NB4 (cell line): ENCODE measurements around the gene CD93.

Source experiments
- POLR2A ChIP-seq: IDR thresholded peaks from 2 replicates; pipeline ENCODE4 v1.6.1; 2011; ENCODE audit warnings: mild to moderate bottlenecking; ENCODE audit not compliant: insufficient read length; ENCODE audit errors: extremely low read depth
- TF ChIP-seq, protein P1 (sequence below): IDR thresholded peaks from one replicate; pipeline ENCODE4 v1.5.1; 2012; ENCODE audit warnings: low read depth, low read length
- TF ChIP-seq, protein P2 (sequence below): IDR thresholded peaks from 2 replicates; pipeline ENCODE4 v1.6.1; 2011; ENCODE audit warnings: low read depth, low read length

DNA sequence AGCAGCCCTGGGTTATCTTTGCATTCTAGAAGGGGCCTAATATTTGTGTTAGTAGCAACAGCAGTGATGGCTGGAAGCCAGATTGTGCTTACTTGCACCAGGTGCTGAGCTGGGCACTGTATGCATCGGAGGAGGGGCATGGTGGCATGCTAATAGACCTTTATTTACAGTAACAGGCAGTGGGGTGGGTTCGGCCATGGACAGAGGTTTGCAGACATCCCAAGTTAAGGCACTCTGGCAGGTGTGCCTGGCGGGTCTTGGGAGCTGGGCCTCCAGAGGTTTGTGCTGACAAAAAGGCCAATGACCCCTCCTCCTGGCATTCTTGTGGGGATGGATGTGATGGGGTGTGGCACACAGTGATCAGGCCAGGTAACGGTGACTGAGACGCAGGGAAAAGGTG lies 39.0 kb upstream of the CD93 start:
- TF ChIP-seq, protein P1, sequence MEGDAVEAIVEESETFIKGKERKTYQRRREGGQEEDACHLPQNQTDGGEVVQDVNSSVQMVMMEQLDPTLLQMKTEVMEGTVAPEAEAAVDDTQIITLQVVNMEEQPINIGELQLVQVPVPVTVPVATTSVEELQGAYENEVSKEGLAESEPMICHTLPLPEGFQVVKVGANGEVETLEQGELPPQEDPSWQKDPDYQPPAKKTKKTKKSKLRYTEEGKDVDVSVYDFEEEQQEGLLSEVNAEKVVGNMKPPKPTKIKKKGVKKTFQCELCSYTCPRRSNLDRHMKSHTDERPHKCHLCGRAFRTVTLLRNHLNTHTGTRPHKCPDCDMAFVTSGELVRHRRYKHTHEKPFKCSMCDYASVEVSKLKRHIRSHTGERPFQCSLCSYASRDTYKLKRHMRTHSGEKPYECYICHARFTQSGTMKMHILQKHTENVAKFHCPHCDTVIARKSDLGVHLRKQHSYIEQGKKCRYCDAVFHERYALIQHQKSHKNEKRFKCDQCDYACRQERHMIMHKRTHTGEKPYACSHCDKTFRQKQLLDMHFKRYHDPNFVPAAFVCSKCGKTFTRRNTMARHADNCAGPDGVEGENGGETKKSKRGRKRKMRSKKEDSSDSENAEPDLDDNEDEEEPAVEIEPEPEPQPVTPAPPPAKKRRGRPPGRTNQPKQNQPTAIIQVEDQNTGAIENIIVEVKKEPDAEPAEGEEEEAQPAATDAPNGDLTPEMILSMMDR = no peak
- no peak for TF ChIP-seq POLR2A
- TF ChIP-seq, protein P2, sequence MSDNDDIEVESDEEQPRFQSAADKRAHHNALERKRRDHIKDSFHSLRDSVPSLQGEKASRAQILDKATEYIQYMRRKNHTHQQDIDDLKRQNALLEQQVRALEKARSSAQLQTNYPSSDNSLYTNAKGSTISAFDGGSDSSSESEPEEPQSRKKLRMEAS = no peak
